Esophagus squamous epithelium (tissue), 5 donors: ENCODE data around the gene SPEN. TPM values are rescaled to one million over a fixed set of nuclear protein-coding genes. Genes with fewer than 3 reads are reported as not detected.

Source experiments
- DNase-seq: peaks from one replicate; lab custom pipeline; 2025; lab: John Stamatoyannopoulos, UW
- H3K27ac ChIP-seq, 4 donors: fragments of 200-600 bp; sonication (generic); one replicate each; pipeline ENCODE4 v1.5.1; 2016 to 2019; ENCODE audit warnings: mild to moderate bottlenecking in 1 of 4
- H3K27me3 ChIP-seq, 4 donors: fragments of 200-600 bp; sonication (generic); 1 replicate in 3 of 4; 2 replicates in 1 of 4; pipeline versions ENCODE4 v1.5.1 to v1.6.0; 2017 to 2021; ENCODE audit warnings: antibody characterized with exemption in 1 of 4
- H3K36me3 ChIP-seq, 3 donors: fragments of 200-600 bp; sonication (generic); one replicate each; pipeline ENCODE4 v1.5.1; 2016 to 2019
- H3K4me1 ChIP-seq, 3 donors: fragments of 200-600 bp; sonication (generic); one replicate each; pipeline ENCODE4 v1.5.1; 2017 to 2019
- H3K4me3 ChIP-seq, 4 donors: fragments of 200-600 bp; sonication (generic); 1 replicate in 3 of 4; 2 replicates in 1 of 4; pipeline ENCODE4 v1.5.1; 2016 to 2019; ENCODE audit warnings: mild to moderate bottlenecking in 2 of 4, moderate library complexity in 1 of 4
- H3K9me3 ChIP-seq, 3 donors: fragments of 200-600 bp; sonication (generic); one replicate each; pipeline ENCODE4 v1.5.1; 2016 to 2019
- POLR2A ChIP-seq, 4 donors: fragments of 450-650 bp; IDR thresholded peaks; one replicate each; pipeline ENCODE4 v1.6.1; 2017; ENCODE audit warnings: antibody characterized with exemption in 4 of 4, mild to moderate bottlenecking in 4 of 4, moderate library complexity in 3 of 4
- WGBS, 2 donors: methylation state at CpG; one replicate each; pipeline ENCODE4 v1.1.5; 2018; 5-methylcytosine and 5-hydroxymethylcytosine counted together
- intact Hi-C: fragments of 100-400 bp; cut with DNase I; formaldehyde crosslinking; loops from one replicate; pipeline ENCODE4 v1.15.0; 2022
- total RNA-seq, 4 donors: library from RNA; depleted of rRNA; stranded (reverse); fragments of >200 nt; gene quantifications; one replicate each; pipeline ENCODE4 v1.1.0, GENCODE V29; 2016
- TF ChIP-seq, protein P1 (sequence below), 6 experiments: fragments of 450-650 bp in 4 of 6; fragments of 200-600 bp in 2 of 6; sonication (generic) in 2 of 6; IDR thresholded peaks; one replicate each; pipeline ENCODE4 v1.5.1; 2016 to 2019; ENCODE audit warnings: antibody characterized with exemption in 6 of 6, mild to moderate bottlenecking in 4 of 6, moderate library complexity in 4 of 6
- donor health status: DM: yes; HTN: yes; CAD: no.

The SPEN gene
- total RNA-seq, 4 donors from 2014 or later, result 22.4 to 36.0 (median 30.5) TPM

DNA sequence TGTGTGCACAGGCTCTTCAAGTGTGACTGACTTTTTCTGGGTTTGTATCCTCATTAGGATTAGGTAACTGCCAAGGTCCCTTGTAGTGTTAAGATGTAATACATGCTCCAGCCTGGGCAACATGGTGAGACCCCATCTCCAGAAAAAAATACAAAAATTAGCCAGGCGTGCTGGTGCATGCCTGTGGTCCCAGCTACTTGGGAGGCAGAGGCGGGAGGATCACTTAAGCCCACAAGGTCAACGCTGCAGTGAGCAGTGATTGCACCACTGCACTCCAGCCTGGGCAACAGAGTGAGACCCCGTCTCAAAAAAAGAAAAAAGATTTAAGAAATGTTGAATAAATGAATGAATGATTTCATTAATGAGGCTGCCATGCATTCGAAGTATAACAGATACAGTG is 113.3 kb downstream of the SPEN start:
- Histone ChIP-seq H3K4me1 (peaks cover 5 to 66% (median 20%) of the 10 kb centered on the region in 3 donors), H3K9me3 (no peaks in the 10 kb centered on the region), H3K27me3 (no peaks in the 10 kb centered on the region), H3K4me3 (no peak overlapping the region), H3K36me3 (peaks cover 0 to 11% (median 0%) of the 10 kb centered on the region in 3 donors), H3K27ac (no peak overlapping the region)
- 86 to 95% methylated on average over 5 of the region's 5 CpGs for WGBS, 2 donors
- no peak for DNase-seq
- intact Hi-C loops, result no loop called here
- TF ChIP-seq, protein P1, sequence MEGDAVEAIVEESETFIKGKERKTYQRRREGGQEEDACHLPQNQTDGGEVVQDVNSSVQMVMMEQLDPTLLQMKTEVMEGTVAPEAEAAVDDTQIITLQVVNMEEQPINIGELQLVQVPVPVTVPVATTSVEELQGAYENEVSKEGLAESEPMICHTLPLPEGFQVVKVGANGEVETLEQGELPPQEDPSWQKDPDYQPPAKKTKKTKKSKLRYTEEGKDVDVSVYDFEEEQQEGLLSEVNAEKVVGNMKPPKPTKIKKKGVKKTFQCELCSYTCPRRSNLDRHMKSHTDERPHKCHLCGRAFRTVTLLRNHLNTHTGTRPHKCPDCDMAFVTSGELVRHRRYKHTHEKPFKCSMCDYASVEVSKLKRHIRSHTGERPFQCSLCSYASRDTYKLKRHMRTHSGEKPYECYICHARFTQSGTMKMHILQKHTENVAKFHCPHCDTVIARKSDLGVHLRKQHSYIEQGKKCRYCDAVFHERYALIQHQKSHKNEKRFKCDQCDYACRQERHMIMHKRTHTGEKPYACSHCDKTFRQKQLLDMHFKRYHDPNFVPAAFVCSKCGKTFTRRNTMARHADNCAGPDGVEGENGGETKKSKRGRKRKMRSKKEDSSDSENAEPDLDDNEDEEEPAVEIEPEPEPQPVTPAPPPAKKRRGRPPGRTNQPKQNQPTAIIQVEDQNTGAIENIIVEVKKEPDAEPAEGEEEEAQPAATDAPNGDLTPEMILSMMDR (IDR thresholded peaks at IDR 0.05), result no peak
- TF ChIP-seq POLR2A (IDR thresholded peaks at IDR 0.05), result no peak

DNA sequence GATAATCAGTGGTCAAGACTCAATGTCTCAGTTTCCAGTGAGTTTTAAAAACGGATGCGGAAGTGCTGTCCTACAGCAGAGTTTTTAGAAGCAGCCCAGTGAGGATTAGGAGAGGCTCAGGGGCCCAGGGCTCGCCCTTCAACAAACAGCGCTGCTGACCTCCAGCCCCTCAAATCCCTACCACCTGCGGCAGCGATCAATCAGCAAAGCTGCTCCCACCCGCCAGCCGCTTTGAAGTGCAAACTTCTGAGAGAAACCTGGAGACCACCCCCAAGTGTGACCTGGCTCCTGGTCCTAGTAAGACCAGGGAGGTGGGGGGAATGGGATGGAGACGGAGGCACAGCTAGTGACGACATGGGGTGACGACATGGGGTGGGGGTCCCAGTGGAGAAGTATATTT is 114.0 kb downstream of the SPEN start:
- intact Hi-C loops, result no loop called here
- Histone ChIP-seq H3K4me1 (peaks cover 7 to 66% (median 23%) of the 10 kb centered on the region in 3 donors), H3K4me3 (no peak overlapping the region), H3K27me3 (no peaks in the 10 kb centered on the region), H3K36me3 (peaks cover 0 to 11% (median 0%) of the 10 kb centered on the region in 3 donors), H3K9me3 (no peaks in the 10 kb centered on the region), H3K27ac (no peak overlapping the region)
- 87 to 93% methylated on average over 9 to 10 of the region's 11 CpGs for WGBS, 2 donors
- no peak for TF ChIP-seq POLR2A (IDR thresholded peaks at IDR 0.05)
- TF ChIP-seq, protein P1 (IDR thresholded peaks at IDR 0.05), result no peak
- no peak for DNase-seq

DNA sequence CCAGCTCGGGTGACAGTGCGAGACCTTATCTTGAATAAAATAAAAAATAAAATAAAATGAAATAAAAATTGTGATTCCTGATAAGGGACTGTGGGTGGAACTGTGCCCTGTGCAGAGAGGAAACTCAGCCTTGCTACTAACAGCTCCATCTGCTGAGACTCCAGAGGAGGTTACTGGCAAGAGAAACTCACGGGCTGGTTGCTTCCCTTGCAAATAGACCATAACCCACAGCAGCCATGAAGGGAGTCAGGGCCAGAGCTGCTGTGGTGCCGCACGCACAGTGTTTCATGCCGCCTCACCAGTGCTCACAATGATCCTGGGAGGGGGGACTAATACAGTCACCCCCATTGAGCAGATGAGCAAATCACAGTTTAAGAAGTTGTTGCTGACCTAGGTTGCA is 114.7 kb downstream of the SPEN start:
- no peak for DNase-seq
- TF ChIP-seq, protein P1 (IDR thresholded peaks at IDR 0.05), result no peak
- TF ChIP-seq POLR2A (IDR thresholded peaks at IDR 0.05), result no peak
- Histone ChIP-seq H3K36me3 (peaks cover 0 to 15% (median 0%) of the 10 kb centered on the region in 3 donors), H3K4me1 (peaks cover 8 to 67% (median 29%) of the 10 kb centered on the region in 3 donors), H3K4me3 (no peak overlapping the region), H3K27ac (no peak overlapping the region), H3K27me3 (no peaks in the 10 kb centered on the region), H3K9me3 (no peaks in the 10 kb centered on the region)
- WGBS, 2 donors, result 75 to 91% methylated on average over 5 to 6 of the region's 6 CpGs
- intact Hi-C loops, result no loop called here

DNA sequence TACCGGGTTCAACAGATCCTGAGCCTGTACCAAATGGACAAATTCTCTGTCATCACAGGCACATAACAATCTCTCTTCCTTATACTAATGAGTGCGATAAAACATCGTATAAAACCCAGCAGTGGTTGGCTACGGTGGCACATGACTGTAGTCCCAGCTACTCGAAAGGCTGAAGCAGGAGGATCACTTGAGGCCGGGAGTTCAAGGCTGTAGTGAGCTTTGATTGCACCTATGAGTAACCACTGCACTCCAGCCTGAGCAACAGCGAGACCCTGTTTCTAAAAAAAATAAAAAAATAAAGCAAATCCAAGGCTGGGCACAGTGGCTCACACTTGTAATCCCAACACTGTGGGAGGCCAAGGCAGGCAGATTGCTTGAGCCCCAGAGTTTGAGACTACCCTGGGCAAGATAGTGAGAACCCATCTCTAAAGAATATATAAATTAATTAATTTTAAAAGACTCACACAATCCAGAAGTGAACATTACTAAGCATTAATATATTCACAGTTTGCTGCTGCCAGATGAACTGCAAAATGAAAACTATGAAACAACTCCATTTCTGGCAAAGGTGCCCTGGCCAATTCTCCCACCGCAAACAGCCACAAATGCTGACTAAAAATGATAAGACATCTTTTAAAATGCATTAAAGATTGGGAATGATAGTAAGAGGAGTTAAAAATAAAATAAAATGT is 115.3 kb downstream of the SPEN start:
- 81 to 87% methylated on average over 8 of the region's 8 CpGs for WGBS, 2 donors
- Histone ChIP-seq H3K9me3 (no peaks in the 10 kb centered on the region), H3K36me3 (peaks cover 0 to 14% (median 0%) of the 10 kb centered on the region in 3 donors), H3K27ac (peak overlapping the region in 2 of 4 donors; percentile 42 to 74), H3K4me1 (peaks cover 8 to 67% (median 29%) of the 10 kb centered on the region in 3 donors), H3K27me3 (no peaks in the 10 kb centered on the region), H3K4me3 (no peak overlapping the region)
- no peak for DNase-seq
- TF ChIP-seq, protein P1 (IDR thresholded peaks at IDR 0.05), result no peak
- no peak for TF ChIP-seq POLR2A (IDR thresholded peaks at IDR 0.05)
- intact Hi-C loops, result no loop called here

DNA sequence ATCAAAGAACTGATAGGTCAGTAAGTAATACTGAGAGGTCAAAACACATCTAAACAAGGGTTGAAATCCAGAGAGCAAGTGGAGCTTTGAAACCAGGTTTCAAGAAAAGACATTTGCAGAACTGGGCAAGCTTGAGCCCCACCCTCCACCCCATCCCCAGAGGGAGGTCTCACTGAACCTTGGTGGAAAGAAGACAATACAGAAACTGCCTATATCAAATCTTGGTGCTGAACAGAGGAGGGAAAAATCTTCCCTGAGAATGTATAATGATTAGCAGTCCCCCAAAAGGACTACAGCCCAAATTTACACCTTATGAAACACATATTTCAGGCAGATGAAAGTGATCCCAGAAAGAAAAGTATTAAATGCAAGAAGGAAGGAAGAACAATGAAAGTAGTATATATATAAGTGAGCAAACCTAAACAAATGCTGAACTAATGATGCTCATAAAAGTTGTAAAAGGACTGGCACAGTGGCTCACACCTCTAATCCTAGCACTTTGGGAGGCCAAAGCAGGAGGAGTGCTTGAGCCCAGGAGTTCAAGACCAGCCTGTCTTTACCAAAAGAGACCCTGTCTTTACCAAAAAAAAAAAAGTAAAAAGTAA is 116.0 kb downstream of the SPEN start:
- no peak overlapping the region for H3K4me3 ChIP-seq
- H3K9me3 ChIP-seq, result no peaks in the 10 kb centered on the region
- H3K27me3 ChIP-seq, result no peaks in the 10 kb centered on the region
- no peak for DNase-seq
- peaks cover 8 to 67% (median 29%) of the 10 kb centered on the region in 3 donors for H3K4me1 ChIP-seq
- TF ChIP-seq, protein P1 (IDR thresholded peaks at IDR 0.05), result no peak
- TF ChIP-seq POLR2A (IDR thresholded peaks at IDR 0.05), result no peak
- peaks cover 0 to 20% (median 0%) of the 10 kb centered on the region in 3 donors for H3K36me3 ChIP-seq
- intact Hi-C loops, result no loop called here
- peak overlapping the region in 2 of 4 donors; percentile 42 to 74 for H3K27ac ChIP-seq
